H1 (cell line): ENCODE data around the gene ANKRD6. TPM values are rescaled to one million over a fixed set of nuclear protein-coding genes. Genes with fewer than 3 reads are reported as not detected.

Experiments used
- SIN3A ChIP-seq, 2 experiments: IDR thresholded peaks in 1 of 2; conservative IDR thresholded peaks in 1 of 2; 2 replicates each; pipeline ENCODE4 v1.6.1; 2011 to 2012; ENCODE audit warnings: low read length in 2 of 2, improper control_type of control experiment in 1 of 2, low read depth in 1 of 2, mild to moderate bottlenecking in 1 of 2
- SP4 ChIP-seq: IDR thresholded peaks from 2 replicates; pipeline ENCODE4 v1.6.1; 2012; ENCODE audit warnings: low read length, inconsistent platforms
- ZNF274 ChIP-seq: IDR thresholded peaks from 2 replicates; pipeline ENCODE4 v1.7.0; 2012; ENCODE audit warnings: low read length, borderline replicate concordance; ENCODE audit errors: extremely low read depth
- polyA plus RNA-seq, 7 experiments: library from polyadenylated mRNA; depleted of rRNA in 3 of 7; stranded (reverse) in 5 of 7; unstranded in 2 of 7; fragments of >200 nt in 5 of 7; fragments of 200-250 nt in 2 of 7; gene quantifications; 1 replicate in 5 of 7; 2 replicates in 1 of 7; 4 replicates in 1 of 7; pipeline versions ENCODE4 v1.2.1 to v1.2.3, GENCODE V29; 2011 to 2013; ENCODE audit warnings: missing spikeins in 2 of 7, mixed read lengths in 2 of 7
- total RNA-seq: library from RNA; stranded (reverse); fragmentation: NEBNext Ultra II Directional; extraction: Animal tissue kit (Norgen Biotek cat#: 25700); gene quantifications from 2 replicates; pipeline ENCODE4 v1.2.1, GENCODE V29; 2021
- TF ChIP-seq, protein P1 (sequence below): IDR thresholded peaks from 2 replicates; pipeline ENCODE4 v1.6.1; 2012; ENCODE audit warnings: low read length, inconsistent platforms

Gene ANKRD6
- total and polyA plus RNA-seq, 2 of the 8 experiments (the other 6 are each of a cell fraction or from before 2014, with no cell fraction given): 5.9 to 12.8 TPM

DNA sequence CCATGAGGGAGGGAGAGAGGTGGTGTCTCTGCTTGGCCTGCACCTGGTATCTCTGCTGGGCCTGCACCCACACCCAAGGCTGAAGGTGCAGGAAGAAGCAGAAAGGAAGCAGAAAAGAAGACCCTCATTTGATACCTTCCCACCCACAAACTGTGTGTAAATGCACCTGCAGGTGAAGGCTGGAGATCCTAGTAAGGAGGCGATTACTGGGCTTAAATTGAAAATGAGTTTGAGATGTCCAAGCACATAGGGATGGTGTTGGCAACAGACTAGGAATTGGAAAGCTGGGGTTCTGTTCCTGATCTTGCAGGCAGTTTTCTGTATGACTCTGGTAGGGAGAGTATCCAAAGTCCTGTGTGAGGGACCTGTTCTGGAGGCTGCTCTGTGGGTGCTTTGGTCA, 130.9 kb downstream of the ANKRD6 start (continued):
- TF ChIP-seq, protein P1, sequence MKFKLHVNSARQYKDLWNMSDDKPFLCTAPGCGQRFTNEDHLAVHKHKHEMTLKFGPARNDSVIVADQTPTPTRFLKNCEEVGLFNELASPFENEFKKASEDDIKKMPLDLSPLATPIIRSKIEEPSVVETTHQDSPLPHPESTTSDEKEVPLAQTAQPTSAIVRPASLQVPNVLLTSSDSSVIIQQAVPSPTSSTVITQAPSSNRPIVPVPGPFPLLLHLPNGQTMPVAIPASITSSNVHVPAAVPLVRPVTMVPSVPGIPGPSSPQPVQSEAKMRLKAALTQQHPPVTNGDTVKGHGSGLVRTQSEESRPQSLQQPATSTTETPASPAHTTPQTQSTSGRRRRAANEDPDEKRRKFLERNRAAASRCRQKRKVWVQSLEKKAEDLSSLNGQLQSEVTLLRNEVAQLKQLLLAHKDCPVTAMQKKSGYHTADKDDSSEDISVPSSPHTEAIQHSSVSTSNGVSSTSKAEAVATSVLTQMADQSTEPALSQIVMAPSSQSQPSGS: no peak
- TF ChIP-seq SP4 (no peak), SIN3A (conservative IDR thresholded peaks at IDR 0.05 in 1 of 2, IDR thresholded peaks at IDR 0.05 in 1 of 2; ENCODE audit: low read depth in 1 of 2, low read length in 2 of 2) (no peak), ZNF274 (no peak)
- TF ChIP-seq, all 59 proteins: peak for 0
